Activated CD4-positive, alpha-beta T cell treated with anti-CD3 and anti-CD28 coated beads, Interleukin-2, amount 10 ng/mL, durations not matched to agents 24 days and 14 days (primary cell): ENCODE data around the gene NOP53. TPM values are rescaled to one million over a fixed set of nuclear protein-coding genes. Genes with fewer than 3 reads are reported as not detected.
A peak's percentile ranks its signal among the peaks of the same experiment; 100 is the strongest.
"Not testable (repeated sequence)": the region's sequence is repeated elsewhere in the genome, so short reads cannot be mapped to it uniquely, and the experiment has no call there.

ENCODE experiments used
- DNase-seq: peaks from one replicate; pipeline ENCODE4 v3.0.0; 2022
- H3K27ac Mint-ChIP-seq: one replicate; pipeline ENCODE4 v1.8.0; 2022; ENCODE audit warnings: mild to moderate bottlenecking, mixed read lengths
- H3K27me3 Mint-ChIP-seq: one replicate; pipeline ENCODE4 v1.8.0; 2022; ENCODE audit warnings: mixed read lengths
- H3K36me3 Mint-ChIP-seq: one replicate; pipeline ENCODE4 v1.8.0; 2022; ENCODE audit warnings: low read depth, mild to moderate bottlenecking, mixed read lengths
- H3K4me1 Mint-ChIP-seq: one replicate; pipeline ENCODE4 v1.8.0; 2021; ENCODE audit warnings: mixed read lengths
- H3K4me3 Mint-ChIP-seq: one replicate; pipeline ENCODE4 v1.8.0; 2022; ENCODE audit warnings: mild to moderate bottlenecking, moderate library complexity, mixed read lengths
- H3K9me3 Mint-ChIP-seq: one replicate; pipeline ENCODE4 v1.8.0; 2021; ENCODE audit warnings: mixed read lengths
- intact Hi-C: fragments of 100-400 bp; cut with micrococcal nuclease; formaldehyde crosslinking; loops from one replicate; pipeline ENCODE4 v1.15.1; 2023
- total RNA-seq: library from RNA; stranded (reverse); gene quantifications from 2 replicates; pipeline ENCODE4 v1.2.3, GENCODE V29; 2022

The NOP53 gene
- total RNA-seq, 1 donor from 2014 or later: 230 TPM

GRCh38 chr19:47780215-47780551, 34.8 kb downstream of the NOP53 start:
- Mint-ChIP-seq H3K4me3 (peak overlapping the region; percentile 100), H3K9me3 (no peaks in the 10 kb centered on the region), H3K27ac (peak overlapping the region; percentile 36), H3K36me3 (peaks cover 34% of the 10 kb centered on the region), H3K27me3 (no peaks in the 10 kb centered on the region), H3K4me1 (peaks cover 18% of the 10 kb centered on the region)
- no peak for DNase-seq
- intact Hi-C loops: no loop called here

- no peaks in the 10 kb centered on the region for H3K27me3 Mint-ChIP-seq
- H3K4me1 Mint-ChIP-seq: peaks cover 18% of the 10 kb centered on the region
- no peak overlapping the region for H3K27ac Mint-ChIP-seq
- H3K36me3 Mint-ChIP-seq: peaks cover 36% of the 10 kb centered on the region
- no peak for DNase-seq
- intact Hi-C loops: no loop called here
- H3K9me3 Mint-ChIP-seq: no peaks in the 10 kb centered on the region
- peak overlapping the region; percentile 10 for H3K4me3 Mint-ChIP-seq
Observed at GRCh38 chr19:47781590-47782262, 36.4 kb downstream of the NOP53 start.

- DNase-seq: no peak
- H3K27me3 Mint-ChIP-seq: no peaks in the 10 kb centered on the region
- no peak overlapping the region for H3K27ac Mint-ChIP-seq
- H3K36me3 Mint-ChIP-seq: peaks cover 24% of the 10 kb centered on the region
- H3K4me1 Mint-ChIP-seq: peaks cover 6% of the 10 kb centered on the region
- H3K4me3 Mint-ChIP-seq: no peak overlapping the region
- H3K9me3 Mint-ChIP-seq: no peaks in the 10 kb centered on the region
- intact Hi-C loops: no loop called here
Observed at GRCh38 chr19:47786566-47786965, 41.2 kb downstream of the NOP53 start.

- H3K4me1 Mint-ChIP-seq, H3K4me3 Mint-ChIP-seq, intact Hi-C loops: not testable (repeated sequence)
Observed at GRCh38 chr19:47787307-47787706, 42.0 kb downstream of the NOP53 start.

DNA sequence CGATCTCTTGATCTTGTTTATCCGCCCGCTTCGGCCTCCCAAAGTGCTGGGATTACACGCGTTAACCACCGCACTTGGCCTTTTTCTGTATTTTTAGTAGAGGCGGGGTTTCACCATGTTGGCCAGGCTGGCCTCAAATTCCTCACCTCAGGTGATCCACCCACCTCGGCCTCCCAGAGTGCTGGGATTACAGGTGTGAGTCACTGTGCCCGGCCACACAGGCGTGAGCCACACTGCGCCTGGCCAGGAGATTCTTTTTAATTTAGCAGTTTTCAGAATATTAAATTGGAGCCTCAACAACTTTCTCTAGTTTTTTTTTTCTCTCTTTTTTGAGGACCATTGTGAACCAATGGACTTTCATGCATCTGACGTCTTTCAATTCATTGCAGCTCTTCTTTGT, 44.5 kb downstream of the NOP53 start:
- intact Hi-C loops, H3K9me3 Mint-ChIP-seq: not testable (repeated sequence)

More at GRCh38 chr19:47787307-47787706, 42.0 kb downstream of the NOP53 start:
- DNase-seq, H3K27me3 Mint-ChIP-seq, H3K27ac Mint-ChIP-seq, H3K9me3 Mint-ChIP-seq: not testable (repeated sequence)
- H3K36me3 Mint-ChIP-seq: peaks cover 18% of the 10 kb centered on the region

GRCh38 chr19:47790398-47790814, 45.1 kb downstream of the NOP53 start:
- Mint-ChIP-seq H3K4me1 (peaks cover 6% of the 10 kb centered on the region), H3K36me3 (peaks cover under 1% of the 10 kb centered on the region), H3K9me3 (no peaks in the 10 kb centered on the region), H3K4me3 (no peak overlapping the region), H3K27ac (no peak overlapping the region), H3K27me3 (no peaks in the 10 kb centered on the region)
- intact Hi-C loops: no loop called here
- DNase-seq: peak; percentile 94

More for the DNA sequence above, 44.5 kb downstream of the NOP53 start:
- H3K36me3 Mint-ChIP-seq, DNase-seq, H3K27ac Mint-ChIP-seq, H3K4me3 Mint-ChIP-seq, H3K4me1 Mint-ChIP-seq, H3K27me3 Mint-ChIP-seq: not testable (repeated sequence)

DNA sequence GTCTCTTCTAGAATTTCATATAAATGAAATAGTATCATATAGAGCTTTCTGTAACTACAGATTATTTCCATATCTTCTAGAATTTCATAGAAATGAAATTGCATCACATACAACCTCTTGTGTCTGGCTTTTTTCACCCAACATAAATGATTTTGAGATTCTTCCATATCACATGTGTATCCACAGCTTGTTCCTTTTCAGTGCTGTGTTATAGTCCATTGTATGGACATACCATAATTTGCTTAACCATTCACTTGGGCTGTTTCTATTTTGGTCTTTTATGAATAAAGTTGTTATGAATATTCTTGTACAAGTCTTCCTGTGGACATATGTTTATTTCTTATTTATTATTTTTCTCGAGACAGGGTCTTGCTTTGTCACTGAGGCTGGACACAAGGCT, 47.3 kb downstream of the NOP53 start:
- intact Hi-C loops: no loop called here
- no peaks in the 10 kb centered on the region for H3K27me3 Mint-ChIP-seq
- H3K36me3 Mint-ChIP-seq: no peaks in the 10 kb centered on the region
- no peak overlapping the region for H3K27ac Mint-ChIP-seq
- H3K4me1 Mint-ChIP-seq: peaks cover 6% of the 10 kb centered on the region
- no peak overlapping the region for H3K4me3 Mint-ChIP-seq
- no peaks in the 10 kb centered on the region for H3K9me3 Mint-ChIP-seq
- no peak for DNase-seq

DNA sequence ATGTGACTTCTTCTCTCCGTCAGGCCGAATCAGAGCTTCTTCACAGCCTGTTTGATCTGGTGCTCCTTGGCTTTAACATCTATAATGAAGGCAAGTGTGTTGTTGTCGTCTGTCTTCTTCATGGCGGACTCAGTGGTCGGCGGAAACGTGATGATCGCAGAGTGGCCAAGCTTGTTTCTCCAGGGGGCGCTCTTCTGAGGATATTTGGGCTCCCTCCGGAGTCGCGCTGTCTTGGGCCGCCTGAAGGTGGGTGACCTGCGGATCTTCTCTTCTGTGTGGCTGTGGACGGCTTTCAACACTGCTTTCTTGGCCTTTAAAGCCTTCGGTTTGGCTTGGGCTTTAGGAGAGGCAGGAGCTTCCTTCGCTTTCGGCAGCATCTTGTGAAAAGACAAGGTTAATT, 49.2 kb downstream of the NOP53 start:
- Mint-ChIP-seq H3K36me3 (no peaks in the 10 kb centered on the region), H3K27me3 (peaks cover 6% of the 10 kb centered on the region), H3K4me3 (no peak overlapping the region), H3K9me3 (no peaks in the 10 kb centered on the region), H3K27ac (no peak overlapping the region), H3K4me1 (peaks cover 4% of the 10 kb centered on the region)
- DNase-seq: no peak
- intact Hi-C loops: no loop called here

DNA sequence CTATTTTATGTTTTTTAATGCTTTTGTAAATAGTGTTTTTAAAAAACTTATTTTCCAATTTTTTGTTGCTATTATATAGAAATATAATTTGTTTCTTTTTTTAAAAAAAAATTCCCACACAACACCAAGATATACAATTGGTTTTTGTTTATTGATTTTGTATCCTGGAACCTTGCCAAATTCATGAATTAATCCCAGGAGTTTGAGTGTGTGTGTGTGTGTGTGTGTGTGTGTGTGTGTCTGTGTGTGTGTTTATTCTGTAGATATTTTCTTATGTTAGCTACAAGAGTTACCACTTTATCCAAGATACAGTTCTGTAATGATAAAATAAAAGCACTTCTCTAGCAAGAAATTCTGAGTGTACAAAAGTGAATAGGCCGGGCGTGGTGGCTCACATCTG, 51.4 kb downstream of the NOP53 start:
- no peak for DNase-seq
- no peak overlapping the region for H3K4me3 Mint-ChIP-seq
- no peak overlapping the region for H3K27ac Mint-ChIP-seq
- no peaks in the 10 kb centered on the region for H3K36me3 Mint-ChIP-seq
- H3K9me3 Mint-ChIP-seq: no peaks in the 10 kb centered on the region
- intact Hi-C loops: no loop called here
- no peaks in the 10 kb centered on the region for H3K4me1 Mint-ChIP-seq
- H3K27me3 Mint-ChIP-seq: peaks cover 6% of the 10 kb centered on the region

- Mint-ChIP-seq H3K36me3 (no peaks in the 10 kb centered on the region), H3K4me3 (no peak overlapping the region), H3K27me3 (peaks cover 6% of the 10 kb centered on the region), H3K27ac (no peak overlapping the region), H3K4me1 (no peaks in the 10 kb centered on the region), H3K9me3 (no peaks in the 10 kb centered on the region)
- no peak for DNase-seq
- intact Hi-C loops: no loop called here
Observed at GRCh38 chr19:47797996-47798903, 52.9 kb downstream of the NOP53 start.

- Mint-ChIP-seq H3K36me3 (no peaks in the 10 kb centered on the region), H3K4me3 (no peak overlapping the region), H3K27ac (no peak overlapping the region), H3K9me3 (no peaks in the 10 kb centered on the region), H3K4me1 (no peaks in the 10 kb centered on the region), H3K27me3 (peaks cover 6% of the 10 kb centered on the region)
- DNase-seq: no peak
- intact Hi-C loops: no loop called here
Observed at GRCh38 chr19:47798904-47799266, 53.5 kb downstream of the NOP53 start.

- Mint-ChIP-seq H3K9me3 (no peaks in the 10 kb centered on the region), H3K27ac (no peak overlapping the region), H3K36me3 (no peaks in the 10 kb centered on the region), H3K4me1 (no peaks in the 10 kb centered on the region), H3K4me3 (no peak overlapping the region), H3K27me3 (peaks cover 6% of the 10 kb centered on the region)
- intact Hi-C loops: no loop called here
- DNase-seq: no peak
Observed at GRCh38 chr19:47801270-47801669, 55.9 kb downstream of the NOP53 start.

- H3K27ac Mint-ChIP-seq: no peak overlapping the region
- intact Hi-C loops: no loop called here
- peaks cover 6% of the 10 kb centered on the region for H3K27me3 Mint-ChIP-seq
- no peaks in the 10 kb centered on the region for H3K36me3 Mint-ChIP-seq
- no peak for DNase-seq
- H3K4me1 Mint-ChIP-seq: no peaks in the 10 kb centered on the region
- H3K9me3 Mint-ChIP-seq: no peaks in the 10 kb centered on the region
- H3K4me3 Mint-ChIP-seq: no peak overlapping the region
Observed at GRCh38 chr19:47802521-47803043, 57.2 kb downstream of the NOP53 start.

DNA sequence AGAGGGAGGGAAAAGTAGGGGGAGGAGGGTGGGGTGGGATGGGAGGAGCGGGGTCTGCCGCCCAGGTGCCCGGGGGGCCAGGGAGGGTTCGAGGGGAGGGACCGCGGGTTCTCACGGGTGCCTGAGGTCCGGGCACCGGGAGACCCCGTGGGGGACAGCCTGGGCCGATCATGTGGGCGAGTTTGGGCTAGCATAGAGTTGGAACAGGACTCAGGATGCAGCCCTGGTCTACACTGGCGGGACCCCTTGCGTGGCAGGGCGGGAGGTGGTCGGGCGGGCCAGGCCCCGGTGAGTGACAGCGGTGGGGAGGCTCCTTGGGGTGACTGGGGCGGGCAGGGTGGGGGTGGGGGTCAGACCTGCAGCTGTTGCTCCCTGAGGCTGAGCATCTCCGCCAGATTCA, 57.8 kb downstream of the NOP53 start:
- H3K36me3 Mint-ChIP-seq, intact Hi-C loops, DNase-seq, H3K4me3 Mint-ChIP-seq, H3K4me1 Mint-ChIP-seq, H3K27ac Mint-ChIP-seq, H3K27me3 Mint-ChIP-seq, H3K9me3 Mint-ChIP-seq: not testable (repeated sequence)
